Parathyroid adenoma (tissue), 2 donors: ENCODE data around the gene TEAD1.

ENCODE experiments used
- H2AFZ ChIP-seq: fragments of 300-600 bp; sonication (generic); one replicate; pipeline ENCODE4 v1.7.0; 2017; ENCODE audit warnings: antibody characterized with exemption, mild to moderate bottlenecking
- H3K27ac ChIP-seq: fragments of 300-600 bp; sonication (generic); one replicate; pipeline ENCODE4 v1.7.0; 2017
- H3K27me3 ChIP-seq: fragments of 300-600 bp; sonication (generic); one replicate; pipeline ENCODE4 v1.7.0; 2017; ENCODE audit warnings: low read length; ENCODE audit not compliant: control insufficient read depth, insufficient read depth
- H3K36me3 ChIP-seq: fragments of 300-600 bp; sonication (generic); one replicate; pipeline ENCODE4 v1.7.0; 2017; ENCODE audit warnings: low read length; ENCODE audit not compliant: control insufficient read depth, insufficient read depth
- H3K4me1 ChIP-seq: fragments of 300-600 bp; sonication (generic); one replicate; pipeline ENCODE4 v1.7.0; 2017; ENCODE audit warnings: control low read depth
- H3K4me2 ChIP-seq: fragments of 300-600 bp; sonication (generic); one replicate; pipeline ENCODE4 v1.7.0; 2017; ENCODE audit warnings: low read length
- H3K4me3 ChIP-seq: fragments of 300-600 bp; sonication (generic); one replicate; pipeline ENCODE4 v1.7.0; 2017; ENCODE audit warnings: low read depth, low read length
- H3K79me2 ChIP-seq: fragments of 300-600 bp; sonication (generic); one replicate; pipeline ENCODE4 v1.7.0; 2017; ENCODE audit warnings: control low read depth
- H3K9ac ChIP-seq: fragments of 300-600 bp; sonication (generic); one replicate; pipeline ENCODE4 v1.7.0; 2017; ENCODE audit warnings: mild to moderate bottlenecking
- H3K9me3 ChIP-seq: fragments of 300-600 bp; sonication (generic); one replicate; pipeline ENCODE4 v1.7.0; 2017; ENCODE audit warnings: low read length; ENCODE audit not compliant: control insufficient read depth
- CTCF ChIP-seq: fragments of 300-600 bp; sonication (generic); IDR thresholded peaks from one replicate; pipeline ENCODE4 v1.7.0; 2017; ENCODE audit warnings: antibody characterized with exemption, mild to moderate bottlenecking
- donor health status: primary hyperparathyroidism.

Gene TEAD1

GRCh38 chr11:12787847-12788246 lies 113.6 kb downstream of the TEAD1 start:
- Histone ChIP-seq H3K9me3 (no peaks in the 10 kb centered on the region), H3K36me3 (no peaks in the 10 kb centered on the region), H3K27ac (no peak overlapping the region), H3K4me3 (no peak overlapping the region), H3K4me2 (no peak overlapping the region), H3K79me2 (peaks cover 6% of the 10 kb centered on the region), H3K4me1 (peaks cover 5% of the 10 kb centered on the region), H2AFZ (no peak overlapping the region), H3K27me3 (no peaks in the 10 kb centered on the region), H3K9ac (no peak overlapping the region)
- TF ChIP-seq CTCF, result no peak

- TF ChIP-seq CTCF, result no peak
- H3K4me1 ChIP-seq, result peaks cover 5% of the 10 kb centered on the region
Observed at GRCh38 chr11:12789054-12789453, 114.8 kb downstream of the TEAD1 start.

GRCh38 chr11:12789596-12790215 lies 115.5 kb downstream of the TEAD1 start:
- Histone ChIP-seq H3K27ac (no peak overlapping the region), H3K9me3 (no peaks in the 10 kb centered on the region), H3K4me1 (peaks cover 5% of the 10 kb centered on the region), H3K36me3 (no peaks in the 10 kb centered on the region), H3K79me2 (peaks cover 13% of the 10 kb centered on the region), H3K4me2 (no peak overlapping the region), H3K9ac (no peak overlapping the region), H3K4me3 (no peak overlapping the region), H3K27me3 (no peaks in the 10 kb centered on the region), H2AFZ (no peak overlapping the region)
- TF ChIP-seq CTCF, result no peak

More at GRCh38 chr11:12789054-12789453, 114.8 kb downstream of the TEAD1 start:
- no peak overlapping the region for H3K4me2 ChIP-seq
- no peaks in the 10 kb centered on the region for H3K27me3 ChIP-seq
- H3K9me3 ChIP-seq, result no peaks in the 10 kb centered on the region
- no peak overlapping the region for H3K27ac ChIP-seq
- H3K4me3 ChIP-seq, result no peak overlapping the region
- no peaks in the 10 kb centered on the region for H3K36me3 ChIP-seq
- peaks cover 11% of the 10 kb centered on the region for H3K79me2 ChIP-seq
- H3K9ac ChIP-seq, result no peak overlapping the region
- H2AFZ ChIP-seq, result no peak overlapping the region

- no peak for TF ChIP-seq CTCF
- no peaks in the 10 kb centered on the region for H3K27me3 ChIP-seq
- H3K36me3 ChIP-seq, result no peaks in the 10 kb centered on the region
- no peak overlapping the region for H3K27ac ChIP-seq
- no peak overlapping the region for H3K4me2 ChIP-seq
- no peak overlapping the region for H3K9ac ChIP-seq
- H3K9me3 ChIP-seq, result no peaks in the 10 kb centered on the region
- no peak overlapping the region for H3K4me3 ChIP-seq
- no peak overlapping the region for H2AFZ ChIP-seq
- H3K79me2 ChIP-seq, result peaks cover 9% of the 10 kb centered on the region
- no peaks in the 10 kb centered on the region for H3K4me1 ChIP-seq
Observed at GRCh38 chr11:12790861-12791616, 116.8 kb downstream of the TEAD1 start.

- TF ChIP-seq CTCF, result no peak
- Histone ChIP-seq H3K27ac (no peak overlapping the region), H3K9me3 (no peaks in the 10 kb centered on the region), H3K36me3 (no peaks in the 10 kb centered on the region), H3K79me2 (peaks cover 9% of the 10 kb centered on the region), H2AFZ (no peak overlapping the region), H3K9ac (no peak overlapping the region), H3K4me1 (no peaks in the 10 kb centered on the region), H3K27me3 (no peaks in the 10 kb centered on the region), H3K4me2 (no peak overlapping the region), H3K4me3 (no peak overlapping the region)
Observed at GRCh38 chr11:12792018-12792417, 117.8 kb downstream of the TEAD1 start.
